Measurements from ENCODE around the gene FILIP1L. TPM values are rescaled to one million over a fixed set of nuclear protein-coding genes. Genes with fewer than 3 reads are reported as not detected.

Gene FILIP1L
- total RNA-seq, 1 donor from 2014 or later: 41.5 TPM

DNA sequence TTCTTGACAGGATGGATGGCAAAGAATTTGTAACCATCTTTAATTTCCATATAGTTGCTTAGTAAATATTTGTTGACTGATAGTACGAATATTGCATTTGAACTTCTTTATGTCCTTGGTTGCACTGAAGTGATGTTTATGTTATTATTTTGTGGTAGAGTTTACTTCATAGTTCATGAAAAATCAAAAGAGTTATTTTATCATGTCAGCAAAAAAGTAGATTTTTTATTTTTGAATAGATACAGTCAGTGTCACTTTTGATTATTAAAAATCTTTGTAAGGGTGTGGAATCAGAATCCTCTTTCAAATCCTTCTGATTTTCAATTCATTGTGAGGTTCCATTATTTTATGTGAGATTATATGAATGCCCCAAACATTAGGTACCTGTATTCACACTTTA is 35.0 kb downstream of the FILIP1L start:
- no peak overlapping the region for H3K27ac ChIP-seq
- TF ChIP-seq POLR2AphosphoS5 (IDR thresholded peaks at IDR 0.05; ENCODE audit: insufficient read depth in 1 of 2, low read depth in 1 of 2): no peak
- TF ChIP-seq, protein P1, sequence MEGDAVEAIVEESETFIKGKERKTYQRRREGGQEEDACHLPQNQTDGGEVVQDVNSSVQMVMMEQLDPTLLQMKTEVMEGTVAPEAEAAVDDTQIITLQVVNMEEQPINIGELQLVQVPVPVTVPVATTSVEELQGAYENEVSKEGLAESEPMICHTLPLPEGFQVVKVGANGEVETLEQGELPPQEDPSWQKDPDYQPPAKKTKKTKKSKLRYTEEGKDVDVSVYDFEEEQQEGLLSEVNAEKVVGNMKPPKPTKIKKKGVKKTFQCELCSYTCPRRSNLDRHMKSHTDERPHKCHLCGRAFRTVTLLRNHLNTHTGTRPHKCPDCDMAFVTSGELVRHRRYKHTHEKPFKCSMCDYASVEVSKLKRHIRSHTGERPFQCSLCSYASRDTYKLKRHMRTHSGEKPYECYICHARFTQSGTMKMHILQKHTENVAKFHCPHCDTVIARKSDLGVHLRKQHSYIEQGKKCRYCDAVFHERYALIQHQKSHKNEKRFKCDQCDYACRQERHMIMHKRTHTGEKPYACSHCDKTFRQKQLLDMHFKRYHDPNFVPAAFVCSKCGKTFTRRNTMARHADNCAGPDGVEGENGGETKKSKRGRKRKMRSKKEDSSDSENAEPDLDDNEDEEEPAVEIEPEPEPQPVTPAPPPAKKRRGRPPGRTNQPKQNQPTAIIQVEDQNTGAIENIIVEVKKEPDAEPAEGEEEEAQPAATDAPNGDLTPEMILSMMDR (IDR thresholded peaks at IDR 0.05): no peak
- TF ChIP-seq POLR2A (IDR thresholded peaks at IDR 0.05): no peak
- no peak for DNase-seq (ENCODE audit: extremely low spot score in 2 of 2)
- H3K27me3 ChIP-seq: no peaks in the 10 kb centered on the region
- H3K36me3 ChIP-seq: no peaks in the 10 kb centered on the region
- H3K4me3 ChIP-seq: no peak overlapping the region
- no peaks in the 10 kb centered on the region for H3K9me3 ChIP-seq
- intact Hi-C loops (cut with DNase I): no loop called here
- peaks cover 2% of the 10 kb centered on the region for H3K4me1 ChIP-seq

DNA sequence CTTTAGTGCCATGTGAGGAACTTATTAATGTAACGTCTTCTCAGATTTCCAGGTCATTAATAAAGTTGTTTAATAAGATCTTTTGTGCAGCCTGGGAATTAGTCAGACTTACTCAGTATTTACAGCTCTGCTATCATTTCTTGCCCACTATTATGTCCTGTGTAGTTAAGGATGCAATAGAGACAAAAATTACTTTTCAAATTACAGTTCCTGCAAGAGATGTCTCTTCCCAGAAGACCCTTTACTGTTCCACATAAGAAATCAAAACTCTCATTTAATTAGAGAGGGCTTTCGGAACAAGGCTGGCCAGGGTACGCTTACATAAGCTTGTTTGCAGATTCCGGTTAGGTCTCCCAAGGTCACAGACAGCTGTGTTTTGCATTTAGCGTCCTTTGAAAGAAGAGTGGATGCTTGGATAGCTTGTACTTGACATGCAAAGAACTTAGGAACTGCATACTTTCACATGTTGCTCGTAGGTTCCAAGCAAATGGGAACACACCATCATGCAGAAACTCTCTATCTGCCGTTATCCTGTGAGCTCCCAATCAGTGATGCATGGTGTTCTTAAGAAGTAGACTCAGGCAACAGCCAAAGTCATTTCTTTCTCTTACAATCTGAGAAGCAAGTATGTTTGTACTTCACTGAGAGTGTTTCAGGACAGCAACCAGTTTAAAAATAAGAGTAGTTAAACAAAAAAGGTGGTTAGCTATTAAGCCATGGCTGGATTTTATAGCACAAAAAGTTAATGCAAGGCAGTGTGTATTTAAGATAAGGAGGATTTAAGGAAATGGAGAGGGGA is 37.4 kb downstream of the FILIP1L start:
- TF ChIP-seq, protein P1 (IDR thresholded peaks at IDR 0.05): no peak
- TF ChIP-seq POLR2AphosphoS5 (IDR thresholded peaks at IDR 0.05; ENCODE audit: insufficient read depth in 1 of 2, low read depth in 1 of 2) (no peak), POLR2A (IDR thresholded peaks at IDR 0.05) (no peak)
- H3K9me3 ChIP-seq: no peaks in the 10 kb centered on the region
- no peak for DNase-seq (ENCODE audit: extremely low spot score in 2 of 2)
- no peak overlapping the region for H3K27ac ChIP-seq
- intact Hi-C loops (cut with DNase I): no loop called here
- H3K4me3 ChIP-seq: no peak overlapping the region
- H3K4me1 ChIP-seq: peaks cover 16% of the 10 kb centered on the region
- H3K27me3 ChIP-seq: no peaks in the 10 kb centered on the region
- H3K36me3 ChIP-seq: no peaks in the 10 kb centered on the region

DNA sequence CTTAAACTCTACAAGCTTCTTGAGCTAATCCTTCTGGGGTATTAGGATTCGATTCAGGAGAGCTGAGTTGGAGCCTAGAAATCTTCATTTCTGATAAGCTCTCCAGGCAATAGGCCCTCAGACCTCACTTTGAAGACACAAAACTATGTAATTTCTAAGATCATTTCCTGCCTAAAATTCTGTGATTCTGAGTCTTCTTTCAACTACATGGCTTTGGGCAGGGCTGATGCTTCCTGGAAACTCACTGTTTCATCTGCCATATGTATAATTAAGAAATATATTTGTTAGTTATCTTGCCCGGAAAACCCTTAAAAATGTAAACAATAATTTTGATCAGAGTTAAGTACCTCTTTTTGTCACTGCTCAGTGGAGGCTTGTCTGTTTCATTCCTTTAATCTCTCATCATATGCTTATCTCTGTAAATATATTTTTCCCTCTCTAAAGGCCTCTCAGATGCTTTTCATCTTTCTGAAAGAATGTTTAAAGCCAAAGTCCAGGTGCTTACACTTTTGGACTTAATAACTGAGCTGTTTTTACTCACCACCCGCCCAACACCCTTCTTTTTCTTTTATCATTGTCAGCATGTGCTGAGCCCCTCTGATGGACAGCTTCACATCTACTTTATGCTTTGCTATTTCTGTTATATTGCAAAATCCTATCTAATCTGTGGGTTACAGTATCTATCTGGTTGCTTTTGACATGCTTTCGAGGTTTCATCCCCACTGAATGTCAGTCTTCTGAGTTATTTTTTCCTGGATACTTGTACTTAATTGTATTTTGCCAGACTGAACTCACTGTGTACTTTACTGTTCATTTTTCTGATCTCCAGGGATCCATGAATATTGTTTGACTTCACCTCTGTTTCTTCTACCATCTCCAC is 38.2 kb downstream of the FILIP1L start:
- H3K4me3 ChIP-seq: no peak overlapping the region
- intact Hi-C loops (cut with DNase I): no loop called here
- peaks cover 16% of the 10 kb centered on the region for H3K4me1 ChIP-seq
- no peak for DNase-seq (ENCODE audit: extremely low spot score in 2 of 2)
- no peak overlapping the region for H3K27ac ChIP-seq
- no peaks in the 10 kb centered on the region for H3K27me3 ChIP-seq
- TF ChIP-seq POLR2A (IDR thresholded peaks at IDR 0.05) (no peak), POLR2AphosphoS5 (IDR thresholded peaks at IDR 0.05; ENCODE audit: insufficient read depth in 1 of 2, low read depth in 1 of 2) (no peak)
- TF ChIP-seq, protein P1 (IDR thresholded peaks at IDR 0.05): no peak
- no peaks in the 10 kb centered on the region for H3K9me3 ChIP-seq
- no peaks in the 10 kb centered on the region for H3K36me3 ChIP-seq

DNA sequence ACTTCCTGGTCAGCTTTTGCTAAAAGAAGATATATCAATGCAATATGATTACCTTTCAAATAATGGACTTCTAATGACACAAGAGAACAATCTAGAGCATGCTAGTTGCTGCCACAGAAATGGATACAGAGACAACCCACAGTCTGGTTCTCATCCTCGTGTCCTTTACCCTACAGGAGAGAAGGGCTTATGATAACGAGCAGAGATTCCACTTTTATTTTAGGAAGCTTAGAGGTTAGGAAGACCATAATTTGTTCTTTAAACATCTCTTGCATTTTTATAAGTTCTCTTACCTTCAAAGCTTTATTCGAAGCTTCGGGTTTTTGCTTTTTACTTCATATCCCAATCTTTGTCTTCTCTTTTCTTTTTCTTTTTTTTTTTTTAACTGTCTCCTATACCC is 39.1 kb downstream of the FILIP1L start:
- intact Hi-C loops (cut with DNase I): no loop called here
- TF ChIP-seq, protein P1 (IDR thresholded peaks at IDR 0.05): no peak
- TF ChIP-seq POLR2AphosphoS5 (IDR thresholded peaks at IDR 0.05; ENCODE audit: insufficient read depth in 1 of 2, low read depth in 1 of 2) (no peak), POLR2A (IDR thresholded peaks at IDR 0.05) (no peak)
- Histone ChIP-seq H3K4me3 (no peak overlapping the region), H3K36me3 (no peaks in the 10 kb centered on the region), H3K27me3 (no peaks in the 10 kb centered on the region), H3K9me3 (no peaks in the 10 kb centered on the region), H3K4me1 (peaks cover 21% of the 10 kb centered on the region), H3K27ac (no peak overlapping the region)
- no peak for DNase-seq (ENCODE audit: extremely low spot score in 2 of 2)

All from vagina (tissue), 2 donors.